Fibroblast of mammary gland (primary cell): ENCODE data around the gene TMEM60.
A peak's percentile ranks its signal among the peaks of the same experiment; 100 is the strongest.

Experiments
- DNase-seq: peaks from one replicate; pipeline ENCODE4 v3.0.0-alpha.2; 2010; ENCODE audit warnings: low read depth
- H3K4me3 ChIP-seq: 2 replicates; pipeline ENCODE4 v1.5.1; 2011; ENCODE audit warnings: low read depth, mild to moderate bottlenecking, low read length, moderate library complexity; ENCODE audit not compliant: control insufficient read depth
- TF ChIP-seq, protein P1 (sequence below): conservative IDR thresholded peaks from 2 replicates; pipeline ENCODE4 v1.5.1; 2011; ENCODE audit warnings: low read depth, low read length, inconsistent platforms; ENCODE audit not compliant: control insufficient read depth, insufficient read depth

The TMEM60 gene

DNA sequence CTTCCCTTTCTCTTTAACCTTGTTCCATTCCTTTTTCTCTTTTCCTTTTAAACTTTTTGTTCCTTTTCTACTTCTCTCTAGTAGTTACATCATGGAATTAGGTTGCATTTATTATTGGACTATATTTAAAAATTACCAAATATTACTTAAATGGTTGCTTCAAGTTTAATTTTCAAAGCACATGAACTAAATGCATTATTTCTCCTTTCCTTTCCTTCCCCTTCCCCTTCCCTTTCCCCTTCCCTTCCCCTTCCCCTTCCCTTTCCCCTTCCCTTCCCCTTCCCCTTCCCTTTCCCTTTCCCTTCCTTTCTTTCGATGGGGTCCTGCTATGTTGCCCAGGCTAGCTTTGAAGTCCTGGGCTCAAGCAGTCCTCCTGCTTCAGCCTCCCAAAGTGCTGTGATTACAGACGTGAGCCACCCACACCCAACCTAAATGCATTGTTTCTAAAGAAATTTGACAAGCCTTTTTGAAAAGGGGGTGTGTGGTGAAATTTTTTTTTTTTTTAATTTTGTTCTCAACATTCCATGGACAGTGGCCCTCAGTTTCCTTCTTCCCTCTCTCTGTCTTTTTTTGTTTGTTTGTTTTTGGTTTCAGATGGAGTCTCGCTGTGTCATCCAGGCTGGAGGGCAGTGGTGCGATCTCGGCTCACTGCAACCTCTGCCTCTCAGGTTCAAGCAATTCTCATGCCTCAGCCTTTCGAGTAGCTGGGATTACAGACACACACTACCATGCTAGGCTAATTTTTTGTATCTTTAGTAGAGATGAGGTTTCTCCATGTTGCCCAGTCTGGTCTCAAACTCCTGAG, 31.2 kb downstream of the TMEM60 start:
- no peak for DNase-seq
- TF ChIP-seq, protein P1, sequence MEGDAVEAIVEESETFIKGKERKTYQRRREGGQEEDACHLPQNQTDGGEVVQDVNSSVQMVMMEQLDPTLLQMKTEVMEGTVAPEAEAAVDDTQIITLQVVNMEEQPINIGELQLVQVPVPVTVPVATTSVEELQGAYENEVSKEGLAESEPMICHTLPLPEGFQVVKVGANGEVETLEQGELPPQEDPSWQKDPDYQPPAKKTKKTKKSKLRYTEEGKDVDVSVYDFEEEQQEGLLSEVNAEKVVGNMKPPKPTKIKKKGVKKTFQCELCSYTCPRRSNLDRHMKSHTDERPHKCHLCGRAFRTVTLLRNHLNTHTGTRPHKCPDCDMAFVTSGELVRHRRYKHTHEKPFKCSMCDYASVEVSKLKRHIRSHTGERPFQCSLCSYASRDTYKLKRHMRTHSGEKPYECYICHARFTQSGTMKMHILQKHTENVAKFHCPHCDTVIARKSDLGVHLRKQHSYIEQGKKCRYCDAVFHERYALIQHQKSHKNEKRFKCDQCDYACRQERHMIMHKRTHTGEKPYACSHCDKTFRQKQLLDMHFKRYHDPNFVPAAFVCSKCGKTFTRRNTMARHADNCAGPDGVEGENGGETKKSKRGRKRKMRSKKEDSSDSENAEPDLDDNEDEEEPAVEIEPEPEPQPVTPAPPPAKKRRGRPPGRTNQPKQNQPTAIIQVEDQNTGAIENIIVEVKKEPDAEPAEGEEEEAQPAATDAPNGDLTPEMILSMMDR: no peak

DNA sequence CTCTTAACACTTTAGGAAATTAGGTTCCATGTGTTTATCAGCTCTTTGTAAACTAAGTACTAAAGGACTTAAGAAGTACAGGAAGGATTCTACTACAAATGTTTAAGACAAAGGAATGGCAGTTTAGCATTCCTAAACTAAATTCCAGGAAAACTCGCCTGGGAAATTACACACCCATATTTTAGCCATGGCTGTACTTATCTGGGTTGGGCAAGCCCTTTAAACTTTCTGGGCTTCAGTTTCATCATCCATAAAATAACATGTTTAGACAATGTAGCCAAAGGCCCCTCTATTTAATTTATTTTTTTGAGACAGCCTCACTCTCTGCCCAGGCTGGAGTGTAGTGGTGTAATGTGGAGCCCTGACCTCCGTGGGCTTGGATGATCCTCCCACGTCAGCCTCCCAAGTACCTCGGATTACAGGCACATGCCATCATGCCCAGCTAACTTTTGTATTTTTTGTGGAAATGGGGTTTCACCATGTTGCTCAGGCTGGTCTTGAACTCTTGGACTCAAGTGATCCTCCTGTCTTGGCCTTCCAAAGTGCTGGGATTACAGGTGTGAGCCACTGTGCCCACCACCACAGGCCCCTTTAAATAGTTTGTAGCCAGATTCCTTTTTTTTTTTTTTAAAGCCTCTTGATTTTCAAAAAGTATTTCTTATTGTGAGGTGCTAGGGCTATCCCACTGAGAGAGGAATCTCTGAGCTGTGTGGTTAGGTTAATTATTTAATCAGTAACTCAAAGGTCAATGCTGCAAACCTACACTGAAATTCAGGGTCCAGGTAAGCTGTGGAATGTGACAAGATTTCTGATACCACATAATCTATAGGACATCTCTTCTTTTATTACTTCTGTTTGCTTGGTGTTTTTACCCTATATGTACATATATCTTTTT, 32.1 kb downstream of the TMEM60 start:
- H3K4me3 ChIP-seq: no peak overlapping the region
- DNase-seq: no peak
- TF ChIP-seq, protein P1: no peak

More for the DNA sequence above, 31.2 kb downstream of the TMEM60 start:
- H3K4me3 ChIP-seq: no peak overlapping the region

DNA sequence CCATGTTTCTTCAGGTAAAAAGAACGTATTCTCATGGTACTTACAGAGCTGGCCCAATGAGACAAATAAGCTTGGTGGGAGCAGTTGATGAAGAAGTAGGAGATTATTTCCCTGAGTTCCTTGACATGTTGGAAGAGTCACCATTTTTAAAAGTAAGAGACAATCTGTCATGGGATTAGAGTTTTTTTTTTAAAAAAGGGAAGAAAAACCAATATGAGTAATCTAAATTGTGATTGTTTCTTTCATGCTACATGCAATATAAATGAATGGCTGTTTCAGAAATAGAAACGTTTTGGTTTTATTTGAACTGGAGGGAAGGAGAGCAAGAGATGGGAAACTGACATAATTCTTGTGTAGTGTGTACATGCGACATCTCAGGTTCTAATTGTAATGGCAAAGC, 32.8 kb downstream of the TMEM60 start:
- no peak overlapping the region for H3K4me3 ChIP-seq
- TF ChIP-seq, protein P1: no peak
- DNase-seq: no peak

DNA sequence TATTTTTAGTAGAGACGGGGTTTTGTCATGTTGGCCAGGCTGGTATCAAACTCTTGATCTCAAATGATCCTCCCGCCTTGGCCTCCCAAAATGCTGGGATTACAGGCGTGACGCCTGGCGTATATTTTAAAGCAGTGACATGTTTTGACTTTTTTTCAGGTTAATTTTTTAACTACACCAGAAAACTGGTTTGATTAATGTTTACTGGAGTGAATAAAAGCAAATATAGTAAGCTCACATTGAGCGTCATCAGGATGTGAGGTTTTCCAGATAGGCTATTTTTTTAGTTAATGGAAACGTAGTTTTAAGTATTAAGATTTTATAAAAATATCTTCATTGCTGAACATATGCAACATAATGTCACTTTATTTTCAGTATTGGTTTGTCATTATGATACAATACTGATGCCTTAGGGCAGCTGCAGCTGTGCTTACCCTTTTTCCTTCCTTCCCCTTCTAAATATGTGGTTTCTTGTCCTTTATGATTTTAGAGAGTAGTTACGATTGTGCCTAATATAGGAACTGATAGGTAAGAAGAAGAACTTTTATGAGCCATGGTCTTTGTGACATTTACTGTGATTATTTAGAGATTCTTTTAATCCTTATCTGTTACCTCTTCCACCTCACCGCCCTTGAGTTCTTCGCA, 37.3 kb downstream of the TMEM60 start:
- TF ChIP-seq, protein P1: no peak
- no peak overlapping the region for H3K4me3 ChIP-seq
- DNase-seq: no peak

DNA sequence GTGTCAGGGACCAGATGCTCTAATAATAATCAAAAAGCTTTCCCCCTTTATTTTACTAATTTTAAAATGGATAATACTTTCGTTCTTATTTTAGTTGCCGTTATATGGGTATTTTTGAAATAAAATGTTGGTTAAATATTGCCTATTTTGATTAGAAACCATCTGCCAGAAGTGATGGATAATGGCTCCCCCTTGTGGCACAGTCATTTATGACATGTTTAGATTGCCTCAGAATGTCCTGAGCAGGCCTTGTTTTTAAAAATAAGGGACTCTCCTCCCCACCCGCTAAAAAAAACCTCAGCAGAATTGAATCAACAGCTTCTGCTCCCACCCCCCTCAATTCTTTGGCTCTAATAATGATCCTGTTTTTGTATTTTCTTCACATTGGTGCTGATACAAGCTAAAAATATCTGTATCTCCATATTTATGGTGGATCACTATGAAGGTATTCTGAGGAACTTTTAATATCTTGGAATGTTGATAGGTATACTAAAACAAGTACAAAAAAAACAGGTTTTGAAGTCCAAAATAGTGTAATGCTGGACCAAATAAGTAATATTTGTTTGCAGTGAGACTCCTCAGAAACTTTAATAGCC, 38.8 kb downstream of the TMEM60 start:
- no peak overlapping the region for H3K4me3 ChIP-seq
- peak; percentile 81 for DNase-seq
- TF ChIP-seq, protein P1: peak; percentile 79

DNA sequence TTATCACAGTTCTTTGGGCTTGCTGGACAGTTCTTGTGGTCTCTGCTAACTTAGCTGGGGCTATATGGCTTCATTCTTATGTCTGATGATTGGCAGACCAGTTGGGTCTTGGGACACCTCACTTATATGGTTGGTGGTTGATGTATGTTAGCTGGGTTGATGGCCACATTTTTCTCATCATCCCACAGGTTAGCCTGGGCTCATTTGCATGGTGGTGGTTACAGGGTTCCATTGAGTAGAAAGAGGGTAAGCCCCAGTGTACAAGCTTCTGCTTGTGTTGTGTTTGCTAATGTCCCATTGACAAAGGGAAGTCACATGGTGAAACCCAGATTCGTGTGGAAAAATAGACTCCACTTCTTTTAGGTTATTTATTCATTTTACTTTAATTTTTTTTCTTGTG, 40.6 kb downstream of the TMEM60 start:
- no peak overlapping the region for H3K4me3 ChIP-seq
- DNase-seq: no peak
- TF ChIP-seq, protein P1: no peak
